TTC549 (cell line): ENCODE measurements around the gene HES4.

Source experiments
- FAIRE-seq: peaks from 2 replicates; lab custom pipeline; 2012; peaks lifted over from hg19 to GRCh38; lab: Jason Lieb, UNC

HES4 gene

GRCh38 chr1:999725-1000356, at the start of gene HES4:
Gene HES4 (minus strand): TSS chr1:1000097. CDS start chr1:999973, 124 bp downstream.
- no peak for FAIRE-seq

- no peak for FAIRE-seq
Observed at GRCh38 chr1:1048765-1049164, 48.9 kb upstream of the HES4 start.

- no peak for FAIRE-seq
Observed at GRCh38 chr1:1047963-1048362, 48.1 kb upstream of the HES4 start.

- no peak for FAIRE-seq
Observed at GRCh38 chr1:1047407-1047806, 47.5 kb upstream of the HES4 start.

- FAIRE-seq = no peak
Observed at GRCh38 chr1:1046767-1047166, 46.9 kb upstream of the HES4 start.

GRCh38 chr1:1046243-1046642, 46.3 kb upstream of the HES4 start:
- no peak for FAIRE-seq

GRCh38 chr1:1045129-1045528, 45.2 kb upstream of the HES4 start:
- no peak for FAIRE-seq

- no peak for FAIRE-seq
Observed at GRCh38 chr1:1044455-1045078, 44.7 kb upstream of the HES4 start.

- no peak for FAIRE-seq
Observed at GRCh38 chr1:1043921-1044320, 44.0 kb upstream of the HES4 start.

- FAIRE-seq = no peak
Observed at GRCh38 chr1:1043411-1043810, 43.5 kb upstream of the HES4 start.

- no peak for FAIRE-seq
Observed at GRCh38 chr1:1042835-1043234, 42.9 kb upstream of the HES4 start.

GRCh38 chr1:1041873-1042272, 42.0 kb upstream of the HES4 start:
- no peak for FAIRE-seq

GRCh38 chr1:1041092-1041523, 41.2 kb upstream of the HES4 start:
- FAIRE-seq = no peak

- no peak for FAIRE-seq
Observed at GRCh38 chr1:1040004-1040991, 40.4 kb upstream of the HES4 start.

GRCh38 chr1:1039145-1039910, 39.4 kb upstream of the HES4 start:
- no peak for FAIRE-seq

GRCh38 chr1:1038694-1039093, 38.8 kb upstream of the HES4 start:
- FAIRE-seq = no peak

GRCh38 chr1:1037366-1038327, 37.8 kb upstream of the HES4 start:
- FAIRE-seq = no peak

GRCh38 chr1:1035291-1035943, 35.5 kb upstream of the HES4 start:
- FAIRE-seq = no peak

GRCh38 chr1:1034439-1034781, 34.5 kb upstream of the HES4 start:
- FAIRE-seq = no peak

- no peak for FAIRE-seq
Observed at GRCh38 chr1:1033731-1034438, 34.0 kb upstream of the HES4 start.
